SK-N-SH (cell line): Measurements from ENCODE around the gene KIT. TPM values are rescaled to one million over a fixed set of nuclear protein-coding genes. Genes with fewer than 3 reads are reported as not detected.

Experiments
- CTCF ChIA-PET: fragments of 300-600, 350-600 bp; formaldehyde crosslinking; extraction: SDS; loops from one replicate; lab custom pipeline; 2021; lab: Yijun Ruan, JAX
- POLR2A ChIA-PET: fragments of 350-600 bp; sonication (Branson Sonifier 250); formaldehyde crosslinking; extraction: SDS; loops from one replicate; lab custom pipeline; 2020; ENCODE audit warnings: antibody characterized with exemption, inconsistent platforms; lab: Yijun Ruan, JAX
- DNase-seq: peaks from one replicate; pipeline ENCODE4 v3.0.0; 2012
- H2AFZ ChIP-seq: fragments of 200-600 bp; sonication (generic); 2 replicates; pipeline ENCODE4 v1.8.1; 2016; ENCODE audit warnings: antibody characterized with exemption, mild to moderate bottlenecking, low read depth
- H3F3A ChIP-seq: fragments of 200-600 bp; sonication (generic); replicated peaks from 2 replicates; pipeline ENCODE3; 2016; ENCODE audit warnings: antibody characterized with exemption, mild to moderate bottlenecking; ENCODE audit not compliant: insufficient read depth
- H3K27ac ChIP-seq, 2 experiments: fragments of 200-500 bp in 1 of 2; fragments of 200-600 bp in 1 of 2; sonication (Bioruptor generic) in 1 of 2; sonication (generic), shearing (Covaris generic) in 1 of 2; 2 replicates each; pipeline versions ENCODE4 v1.5.1 to v1.6.1; 2014 to 2016; ENCODE audit warnings: low read depth in 2 of 2, inconsistent platforms in 1 of 2, low read length in 1 of 2, mild to moderate bottlenecking in 1 of 2, mixed read lengths in 1 of 2
- H3K27me3 ChIP-seq: fragments of 200-600 bp; sonication (generic), shearing (Covaris generic); 2 replicates; pipeline ENCODE4 v1.6.1; 2016; ENCODE audit warnings: mixed run types; ENCODE audit not compliant: insufficient read depth
- H3K36me3 ChIP-seq, 2 experiments: fragments of 200-500 bp in 1 of 2; fragments of 200-600 bp in 1 of 2; sonication (Bioruptor generic) in 1 of 2; sonication (generic) in 1 of 2; replicated peaks in 1 of 2; 2 replicates each; pipeline versions ENCODE3 to v1.5.1; 2014 to 2016; ENCODE audit warnings: low read length in 1 of 2, mild to moderate bottlenecking in 1 of 2; ENCODE audit not compliant: insufficient read depth in 2 of 2, control insufficient read depth in 1 of 2
- H3K4me1 ChIP-seq, 2 experiments: fragments of 200-500 bp in 1 of 2; fragments of 200-600 bp in 1 of 2; sonication (Bioruptor generic) in 1 of 2; sonication (generic), shearing (Covaris generic) in 1 of 2; 2 replicates each; pipeline versions ENCODE4 v1.5.1 to v1.6.1; 2014 to 2016; ENCODE audit warnings: low read depth in 1 of 2, low read length in 1 of 2, mixed run types in 1 of 2; ENCODE audit not compliant: insufficient read depth in 2 of 2, control insufficient read depth in 1 of 2
- H3K4me2 ChIP-seq: fragments of 200-600 bp; sonication (generic), shearing (Covaris generic); 2 replicates; pipeline ENCODE4 v1.6.1; 2017; ENCODE audit warnings: mixed run types
- H3K4me3 ChIP-seq, 2 experiments: fragments of 200-500 bp in 1 of 2; fragments of 200-600 bp in 1 of 2; sonication (Bioruptor generic) in 1 of 2; sonication (generic), shearing (Covaris generic) in 1 of 2; 2 replicates each; pipeline versions ENCODE4 v1.5.1 to v1.8.1; 2014 to 2016; ENCODE audit warnings: low read depth in 2 of 2, inconsistent platforms in 1 of 2, low read length in 1 of 2, mild to moderate bottlenecking in 1 of 2, mixed read lengths in 1 of 2, moderate library complexity in 1 of 2
- H3K79me2 ChIP-seq: fragments of 200-600 bp; sonication (generic); 2 replicates; pipeline ENCODE4 v1.8.1; 2017; ENCODE audit warnings: mild to moderate bottlenecking; ENCODE audit not compliant: insufficient read depth
- H3K9ac ChIP-seq: fragments of 200-600 bp; sonication (generic); 2 replicates; pipeline ENCODE4 v1.6.1; 2017; ENCODE audit warnings: mixed run types
- H3K9me2 ChIP-seq: fragments of 200-600 bp; sonication (generic); 2 replicates; pipeline ENCODE4 v1.6.1; 2017; ENCODE audit warnings: mixed run types
- H3K9me3 ChIP-seq: fragments of 200-600 bp; sonication (generic); 2 replicates; pipeline ENCODE4 v1.6.1; 2017; ENCODE audit warnings: mixed run types, mild to moderate bottlenecking, moderate library complexity
- H4K20me1 ChIP-seq: fragments of 200-600 bp; sonication (generic); 2 replicates; pipeline ENCODE4 v1.6.1; 2017; ENCODE audit warnings: mild to moderate bottlenecking, mixed run types; ENCODE audit not compliant: insufficient read depth
- CHD2 ChIP-seq: fragments of 150-350 bp; IDR thresholded peaks from 2 replicates; pipeline ENCODE4 v1.6.1; 2018; ENCODE audit warnings: low read length; ENCODE audit not compliant: partially characterized antibody
- EP300 ChIP-seq, 2 experiments: IDR thresholded peaks; 2 replicates each; pipeline versions ENCODE4 v1.4.0 to v1.6.1; 2012; ENCODE audit warnings: borderline replicate concordance in 1 of 2, low read depth in 1 of 2, low read length in 1 of 2
- EZH2phosphoT487 ChIP-seq: fragments of 200-600 bp; sonication (generic); IDR thresholded peaks from 2 replicates; pipeline ENCODE4 v1.6.1; 2017; ENCODE audit warnings: low read depth, mixed run types, mild to moderate bottlenecking, antibody characterized with exemption, moderate library complexity, borderline replicate concordance
- FOXJ3 ChIP-seq: sonication (generic); formaldehyde crosslinking; IDR thresholded peaks from 2 replicates; pipeline ENCODE4 v1.5.1; 2020; ENCODE audit warnings: mild to moderate bottlenecking, missing genetic modification reagents
- GATA2 ChIP-seq: sonication (generic); formaldehyde crosslinking; IDR thresholded peaks from 2 replicates; pipeline ENCODE4 v1.5.0; 2020; ENCODE audit warnings: mild to moderate bottlenecking, missing genetic modification reagents
- POLR2AphosphoS5 ChIP-seq: IDR thresholded peaks from 2 replicates; pipeline ENCODE4 v1.6.1; 2012; ENCODE audit warnings: low read depth, low read length
- RFX5 ChIP-seq: IDR thresholded peaks from 2 replicates; pipeline ENCODE4 v1.6.1; 2012; ENCODE audit warnings: mild to moderate bottlenecking, improper control_type of control experiment, low read length
- SIN3A ChIP-seq: IDR thresholded peaks from 2 replicates; pipeline ENCODE4 v1.6.1; 2012; ENCODE audit warnings: low read depth, mild to moderate bottlenecking, low read length, moderate library complexity, borderline replicate concordance
- TAF1 ChIP-seq: IDR thresholded peaks from 2 replicates; pipeline ENCODE4 v1.6.1; 2012; ENCODE audit warnings: low read depth, mild to moderate bottlenecking, low read length, moderate library complexity, borderline replicate concordance
- YY1 ChIP-seq: IDR thresholded peaks from 2 replicates; pipeline ENCODE4 v1.4.0; 2012; ENCODE audit warnings: low read depth, mild to moderate bottlenecking
- WGBS: methylation state at CpG from one replicate; pipeline ENCODE4 v1.1.6; 2017; ENCODE audit warnings: low lambda C conversion rate; 5-methylcytosine and 5-hydroxymethylcytosine counted together
- polyA plus RNA-seq, 3 experiments: library from polyadenylated mRNA; depleted of rRNA; stranded (reverse); fragments of >200 nt; gene quantifications; 2 replicates each; pipeline ENCODE4 v1.2.3, GENCODE V29; 2012
- TF ChIP-seq, protein P1 (sequence below): IDR thresholded peaks from 2 replicates; pipeline ENCODE4 v1.4.0; 2012; ENCODE audit warnings: low read depth, borderline replicate concordance
- TF ChIP-seq, protein P2 (sequence below): fragments of 200-600 bp; sonication (generic); IDR thresholded peaks from 2 replicates; pipeline ENCODE4 v1.6.1; 2017; ENCODE audit warnings: antibody characterized with exemption, mild to moderate bottlenecking, moderate library complexity
- TF ChIP-seq, protein P3 (sequence below): fragments of 150-350 bp; IDR thresholded peaks from 2 replicates; pipeline ENCODE4 v1.6.1; 2017; ENCODE audit warnings: antibody characterized with exemption, low read length, low read depth, borderline replicate concordance
- TF ChIP-seq, protein P4 (sequence below): IDR thresholded peaks from 2 replicates; pipeline ENCODE4; 2012
- TF ChIP-seq, protein P5 (sequence below): IDR thresholded peaks from 2 replicates; pipeline ENCODE4 v1.4.0; 2012; ENCODE audit warnings: low read depth, borderline replicate concordance
- TF ChIP-seq, protein P6 (sequence below): IDR thresholded peaks from 2 replicates; pipeline ENCODE4 v1.4.0; 2012; ENCODE audit warnings: low read depth

Gene KIT
- polyA plus RNA-seq, 1 of the 3 experiments (the other 2 are of a cell fraction): 0.79 TPM

DNA sequence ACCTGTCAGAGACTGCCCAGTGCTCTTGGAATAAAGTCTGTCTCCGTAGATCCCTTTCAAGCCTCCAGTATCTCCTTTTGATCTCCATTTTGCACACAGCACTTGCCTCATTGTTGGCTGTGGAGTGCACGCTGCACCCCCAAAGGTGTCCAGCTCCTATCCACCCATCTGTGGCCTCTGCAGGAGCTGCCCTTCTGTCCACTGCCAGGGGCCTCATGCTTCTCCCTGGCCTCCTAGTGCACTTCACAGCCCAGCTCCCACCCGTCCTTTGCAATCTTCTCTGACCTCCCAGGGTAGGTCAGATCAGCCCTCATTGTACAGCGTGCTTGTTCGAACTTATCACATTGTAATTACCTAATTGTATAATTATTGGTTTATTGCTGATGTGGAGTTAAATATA is 18.9 kb downstream of the KIT start:
- Histone ChIP-seq H3K9me3 (no peaks in the 10 kb centered on the region), H3K27me3 (no peaks in the 10 kb centered on the region), H3K4me2 (no peak overlapping the region), H2AFZ (no peak overlapping the region), H3K9me2 (no peaks in the 10 kb centered on the region), H4K20me1 (no peaks in the 10 kb centered on the region), H3K9ac (no peak overlapping the region), H3F3A (no peaks in the 10 kb centered on the region), H3K27ac (no peak overlapping the region), H3K79me2 (no peaks in the 10 kb centered on the region), H3K36me3 (no peaks in the 10 kb centered on the region), H3K4me1 (peaks cover 0 to 5% of the 10 kb centered on the region in 2 experiments; a peak in 2 of 4 replicates), H3K4me3 (no peak overlapping the region)
- POLR2A ChIA-PET: no interaction called here
- TF ChIP-seq, protein P1, sequence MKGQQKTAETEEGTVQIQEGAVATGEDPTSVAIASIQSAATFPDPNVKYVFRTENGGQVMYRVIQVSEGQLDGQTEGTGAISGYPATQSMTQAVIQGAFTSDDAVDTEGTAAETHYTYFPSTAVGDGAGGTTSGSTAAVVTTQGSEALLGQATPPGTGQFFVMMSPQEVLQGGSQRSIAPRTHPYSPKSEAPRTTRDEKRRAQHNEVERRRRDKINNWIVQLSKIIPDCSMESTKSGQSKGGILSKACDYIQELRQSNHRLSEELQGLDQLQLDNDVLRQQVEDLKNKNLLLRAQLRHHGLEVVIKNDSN: no peak
- TF ChIP-seq FOXJ3 (CRISPR knock-in tag): no peak
- CTCF ChIA-PET: interaction anchor here (1.0 to 1.5 kb wide), 3 partner anchors 12 to 284 kb away, joined by 3 to 5 read pairs (median 4); no protein-coding TSS in a partner anchor
- 60% methylated on average over 5 of the region's 5 CpGs for WGBS
- DNase-seq: no peak

DNA sequence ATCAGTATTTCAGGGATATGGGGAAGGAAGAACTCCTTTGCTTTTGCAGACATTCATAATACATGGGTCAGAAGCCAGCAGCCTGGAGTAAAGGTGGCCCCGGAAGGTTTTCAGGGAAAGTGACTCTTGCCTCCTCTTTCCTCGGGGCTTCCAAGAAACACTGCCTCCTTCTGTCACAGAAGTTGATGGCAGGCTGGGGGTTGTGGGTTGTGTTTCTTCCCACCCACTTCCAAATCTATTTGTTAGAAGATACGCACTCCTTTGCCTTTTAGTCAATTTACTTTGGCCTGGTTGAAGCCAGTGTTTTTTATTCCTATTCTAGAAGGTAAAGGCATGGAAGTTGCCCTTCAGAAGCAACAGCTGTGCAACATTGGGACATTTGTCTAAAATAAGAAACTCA is 19.7 kb downstream of the KIT start:
- WGBS: 73% methylated on average over 3 of the region's 3 CpGs
- Histone ChIP-seq H3K4me2 (no peak overlapping the region), H3K9me2 (no peaks in the 10 kb centered on the region), H3K4me3 (no peak overlapping the region), H3K79me2 (no peaks in the 10 kb centered on the region)
- CTCF ChIA-PET: no interaction called here
- no peak for TF ChIP-seq GATA2
- TF ChIP-seq, protein P2, sequence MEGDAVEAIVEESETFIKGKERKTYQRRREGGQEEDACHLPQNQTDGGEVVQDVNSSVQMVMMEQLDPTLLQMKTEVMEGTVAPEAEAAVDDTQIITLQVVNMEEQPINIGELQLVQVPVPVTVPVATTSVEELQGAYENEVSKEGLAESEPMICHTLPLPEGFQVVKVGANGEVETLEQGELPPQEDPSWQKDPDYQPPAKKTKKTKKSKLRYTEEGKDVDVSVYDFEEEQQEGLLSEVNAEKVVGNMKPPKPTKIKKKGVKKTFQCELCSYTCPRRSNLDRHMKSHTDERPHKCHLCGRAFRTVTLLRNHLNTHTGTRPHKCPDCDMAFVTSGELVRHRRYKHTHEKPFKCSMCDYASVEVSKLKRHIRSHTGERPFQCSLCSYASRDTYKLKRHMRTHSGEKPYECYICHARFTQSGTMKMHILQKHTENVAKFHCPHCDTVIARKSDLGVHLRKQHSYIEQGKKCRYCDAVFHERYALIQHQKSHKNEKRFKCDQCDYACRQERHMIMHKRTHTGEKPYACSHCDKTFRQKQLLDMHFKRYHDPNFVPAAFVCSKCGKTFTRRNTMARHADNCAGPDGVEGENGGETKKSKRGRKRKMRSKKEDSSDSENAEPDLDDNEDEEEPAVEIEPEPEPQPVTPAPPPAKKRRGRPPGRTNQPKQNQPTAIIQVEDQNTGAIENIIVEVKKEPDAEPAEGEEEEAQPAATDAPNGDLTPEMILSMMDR: no peak
- no peak for TF ChIP-seq CHD2
- TF ChIP-seq FOXJ3 (CRISPR knock-in tag): no peak
- no peak for TF ChIP-seq RFX5
- no peak for TF ChIP-seq YY1
- TF ChIP-seq, protein P3, sequence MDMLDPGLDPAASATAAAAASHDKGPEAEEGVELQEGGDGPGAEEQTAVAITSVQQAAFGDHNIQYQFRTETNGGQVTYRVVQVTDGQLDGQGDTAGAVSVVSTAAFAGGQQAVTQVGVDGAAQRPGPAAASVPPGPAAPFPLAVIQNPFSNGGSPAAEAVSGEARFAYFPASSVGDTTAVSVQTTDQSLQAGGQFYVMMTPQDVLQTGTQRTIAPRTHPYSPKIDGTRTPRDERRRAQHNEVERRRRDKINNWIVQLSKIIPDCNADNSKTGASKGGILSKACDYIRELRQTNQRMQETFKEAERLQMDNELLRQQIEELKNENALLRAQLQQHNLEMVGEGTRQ: no peak
- no peak for TF ChIP-seq EZH2phosphoT487
- TF ChIP-seq, protein P4, sequence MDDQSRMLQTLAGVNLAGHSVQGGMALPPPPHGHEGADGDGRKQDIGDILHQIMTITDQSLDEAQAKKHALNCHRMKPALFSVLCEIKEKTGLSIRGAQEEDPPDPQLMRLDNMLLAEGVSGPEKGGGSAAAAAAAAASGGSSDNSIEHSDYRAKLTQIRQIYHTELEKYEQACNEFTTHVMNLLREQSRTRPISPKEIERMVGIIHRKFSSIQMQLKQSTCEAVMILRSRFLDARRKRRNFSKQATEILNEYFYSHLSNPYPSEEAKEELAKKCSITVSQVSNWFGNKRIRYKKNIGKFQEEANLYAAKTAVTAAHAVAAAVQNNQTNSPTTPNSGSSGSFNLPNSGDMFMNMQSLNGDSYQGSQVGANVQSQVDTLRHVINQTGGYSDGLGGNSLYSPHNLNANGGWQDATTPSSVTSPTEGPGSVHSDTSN: no peak
- TF ChIP-seq, protein P5, sequence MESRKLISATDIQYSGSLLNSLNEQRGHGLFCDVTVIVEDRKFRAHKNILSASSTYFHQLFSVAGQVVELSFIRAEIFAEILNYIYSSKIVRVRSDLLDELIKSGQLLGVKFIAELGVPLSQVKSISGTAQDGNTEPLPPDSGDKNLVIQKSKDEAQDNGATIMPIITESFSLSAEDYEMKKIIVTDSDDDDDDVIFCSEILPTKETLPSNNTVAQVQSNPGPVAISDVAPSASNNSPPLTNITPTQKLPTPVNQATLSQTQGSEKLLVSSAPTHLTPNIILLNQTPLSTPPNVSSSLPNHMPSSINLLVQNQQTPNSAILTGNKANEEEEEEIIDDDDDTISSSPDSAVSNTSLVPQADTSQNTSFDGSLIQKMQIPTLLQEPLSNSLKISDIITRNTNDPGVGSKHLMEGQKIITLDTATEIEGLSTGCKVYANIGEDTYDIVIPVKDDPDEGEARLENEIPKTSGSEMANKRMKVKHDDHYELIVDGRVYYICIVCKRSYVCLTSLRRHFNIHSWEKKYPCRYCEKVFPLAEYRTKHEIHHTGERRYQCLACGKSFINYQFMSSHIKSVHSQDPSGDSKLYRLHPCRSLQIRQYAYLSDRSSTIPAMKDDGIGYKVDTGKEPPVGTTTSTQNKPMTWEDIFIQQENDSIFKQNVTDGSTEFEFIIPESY: no peak
- TF ChIP-seq EP300 (IDR thresholded peaks at IDR 0.05; ENCODE audit: borderline replicate concordance in 1 of 2, low read depth in 1 of 2, low read length in 1 of 2): no peak
- TF ChIP-seq TAF1: no peak
- no peak for TF ChIP-seq SIN3A
- TF ChIP-seq POLR2AphosphoS5: no peak
- TF ChIP-seq, protein P6, sequence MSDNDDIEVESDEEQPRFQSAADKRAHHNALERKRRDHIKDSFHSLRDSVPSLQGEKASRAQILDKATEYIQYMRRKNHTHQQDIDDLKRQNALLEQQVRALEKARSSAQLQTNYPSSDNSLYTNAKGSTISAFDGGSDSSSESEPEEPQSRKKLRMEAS: no peak
- TF ChIP-seq, protein P1: no peak
- TF ChIP-seq, all 33 proteins: peak for 0
- Histone ChIP-seq H3K27ac (no peak overlapping the region), H4K20me1 (no peaks in the 10 kb centered on the region), H2AFZ (no peak overlapping the region), H3K9me3 (no peaks in the 10 kb centered on the region), H3F3A (no peaks in the 10 kb centered on the region), H3K4me1 (peaks cover 0 to 5% of the 10 kb centered on the region in 2 experiments; a peak in 2 of 4 replicates), H3K27me3 (no peaks in the 10 kb centered on the region), H3K9ac (no peak overlapping the region), H3K36me3 (no peaks in the 10 kb centered on the region)
- POLR2A ChIA-PET: no interaction called here
- no peak for DNase-seq
